Breast epithelium (tissue), 3 donors: ENCODE results near the gene FHOD1.
A peak's percentile ranks its signal among the peaks of the same experiment; 100 is the strongest.

Source experiments
- CTCF ChIP-seq, 3 donors: fragments of 450-650 bp; IDR thresholded peaks; one replicate each; pipeline ENCODE4 v1.5.1; 2016 to 2017; ENCODE audit warnings: antibody characterized with exemption in 3 of 3, mild to moderate bottlenecking in 3 of 3, moderate library complexity in 3 of 3
- POLR2A ChIP-seq: fragments of 450-650 bp; IDR thresholded peaks from one replicate; pipeline ENCODE4 v1.6.1; 2016; ENCODE audit warnings: antibody characterized with exemption, mild to moderate bottlenecking, moderate library complexity
- POLR2AphosphoS5 ChIP-seq, 3 donors: sonication (generic); formaldehyde crosslinking; IDR thresholded peaks; one replicate each; pipeline ENCODE4 v1.6.1; 2017; ENCODE audit warnings: antibody characterized with exemption in 3 of 3

- TF ChIP-seq POLR2A (no peak), CTCF (IDR thresholded peaks at IDR 0.05) (no peak), POLR2AphosphoS5 (IDR thresholded peaks at IDR 0.05) (peak in 1 of 3 donors; percentile 23)
Observed at GRCh38 chr16:67277294-67277998, 30.2 kb upstream of the FHOD1 start.
